Activated T-helper 2 cell treated with anti-CD3 and anti-CD28 coated beads, Interferon-gamma antibody, Interleukin-2, Interleukin-4, amounts not matched to agents 10 μg/mL and 5 μg/mL and 100 μg/mL, durations not matched to agents 14 hours and 24 hours and 36 hours (primary cell): ENCODE results near the gene ANKRD11. TPM values are rescaled to one million over a fixed set of nuclear protein-coding genes. Genes with fewer than 3 reads are reported as not detected.
"Not testable (repeated sequence)": the region's sequence is repeated elsewhere in the genome, so short reads cannot be mapped to it uniquely, and the experiment has no call there.

Experiments used
- DNase-seq: peaks from one replicate; pipeline ENCODE4 v3.0.0; 2021; ENCODE audit warnings: low spot score
- H3K27ac Mint-ChIP-seq: one replicate; pipeline ENCODE4 v1.8.0; 2021; ENCODE audit warnings: mixed read lengths
- H3K27me3 Mint-ChIP-seq: one replicate; pipeline ENCODE4 v1.8.0; 2021; ENCODE audit warnings: low read depth, mixed read lengths
- H3K36me3 Mint-ChIP-seq: one replicate; pipeline ENCODE4 v1.8.0; 2021; ENCODE audit warnings: low read depth, mixed read lengths
- H3K4me1 Mint-ChIP-seq: one replicate; pipeline ENCODE4 v1.8.0; 2021; ENCODE audit warnings: low read depth, mixed read lengths
- H3K4me3 Mint-ChIP-seq: one replicate; pipeline ENCODE4 v1.8.0; 2021; ENCODE audit warnings: low read depth, mild to moderate bottlenecking, moderate library complexity, mixed read lengths
- H3K9me3 Mint-ChIP-seq: one replicate; pipeline ENCODE4 v1.8.0; 2021; ENCODE audit warnings: mixed read lengths
- intact Hi-C: fragments of 100-400 bp; cut with micrococcal nuclease; formaldehyde crosslinking; loops from one replicate; pipeline ENCODE4 v1.15.1; 2023
- total RNA-seq: library from RNA; stranded (reverse); gene quantifications from 2 replicates; pipeline ENCODE4 v1.2.3, GENCODE V29; 2022

Gene ANKRD11
- total RNA-seq, 1 donor from 2014 or later, result 144 TPM

GRCh38 chr16:89362540-89363223 lies 127.7 kb downstream of the ANKRD11 start:
- H3K9me3 Mint-ChIP-seq, DNase-seq, intact Hi-C loops, H3K27me3 Mint-ChIP-seq: not testable (repeated sequence)
- Mint-ChIP-seq H3K4me3 (peak overlapping the region; percentile 62), H3K27ac (peak overlapping the region; percentile 86), H3K4me1 (peaks cover 86% of the 10 kb centered on the region), H3K36me3 (peaks cover 37% of the 10 kb centered on the region)

GRCh38 chr16:89361751-89362539 lies 128.4 kb downstream of the ANKRD11 start:
- intact Hi-C loops, result loop anchor here (1.0 to 2.0 kb wide), 6 partner anchors 12 to 146 kb away; partner anchors contain the start of gene SPG7
- peaks cover 41% of the 10 kb centered on the region for H3K36me3 Mint-ChIP-seq
- H3K9me3 Mint-ChIP-seq, result no peaks in the 10 kb centered on the region
- H3K4me1 Mint-ChIP-seq, result peaks cover 88% of the 10 kb centered on the region
- H3K27me3 Mint-ChIP-seq, result no peaks in the 10 kb centered on the region
- H3K27ac Mint-ChIP-seq, result peak overlapping the region; percentile 86
- H3K4me3 Mint-ChIP-seq, result peak overlapping the region; percentile 62
- DNase-seq, result no peak

- no peaks in the 10 kb centered on the region for H3K9me3 Mint-ChIP-seq
- peak overlapping the region; percentile 86 for H3K27ac Mint-ChIP-seq
- H3K27me3 Mint-ChIP-seq, result no peaks in the 10 kb centered on the region
- H3K4me3 Mint-ChIP-seq, result peak overlapping the region; percentile 62
- H3K36me3 Mint-ChIP-seq, result peaks cover 38% of the 10 kb centered on the region
- intact Hi-C loops, result loop anchor here (1.0 to 2.0 kb wide), 6 partner anchors 11 to 147 kb away; partner anchors contain the start of gene SPG7
- H3K4me1 Mint-ChIP-seq, result peaks cover 81% of the 10 kb centered on the region
- DNase-seq, result peak; percentile 79
These were observed 129.5 kb downstream of the ANKRD11 start for GRCh38 chr16:89360760-89361435.

GRCh38 chr16:89359264-89360147 lies 130.9 kb downstream of the ANKRD11 start:
- Mint-ChIP-seq H3K9me3 (no peaks in the 10 kb centered on the region), H3K27me3 (no peaks in the 10 kb centered on the region), H3K36me3 (peaks cover 38% of the 10 kb centered on the region), H3K4me1 (peaks cover 72% of the 10 kb centered on the region), H3K27ac (peak overlapping the region; percentile 79), H3K4me3 (peak overlapping the region; percentile 62)
- DNase-seq, result no peak
- intact Hi-C loops, result loop anchor here (2.0 kb wide), 4 partner anchors 29 to 125 kb away; no protein-coding TSS in a partner anchor

GRCh38 chr16:89358030-89359005 lies 132.0 kb downstream of the ANKRD11 start:
- Mint-ChIP-seq H3K4me3 (peak overlapping the region; percentile 49), H3K36me3 (peaks cover 38% of the 10 kb centered on the region)
- intact Hi-C loops, result no loop called here

GRCh38 chr16:89357055-89357816 lies 133.1 kb downstream of the ANKRD11 start:
- DNase-seq, result peak; percentile 26
- intact Hi-C loops, result no loop called here
- Mint-ChIP-seq H3K4me3 (peak overlapping the region; percentile 31), H3K27ac (peak overlapping the region; percentile 61), H3K27me3 (no peaks in the 10 kb centered on the region), H3K9me3 (no peaks in the 10 kb centered on the region), H3K36me3 (peaks cover 42% of the 10 kb centered on the region), H3K4me1 (peaks cover 70% of the 10 kb centered on the region)

More at GRCh38 chr16:89358030-89359005, 132.0 kb downstream of the ANKRD11 start:
- Mint-ChIP-seq H3K27ac (peak overlapping the region; percentile 79), H3K4me1 (peaks cover 67% of the 10 kb centered on the region), H3K27me3 (no peaks in the 10 kb centered on the region), H3K9me3 (no peaks in the 10 kb centered on the region)
- peak; percentile 54 for DNase-seq

- no peaks in the 10 kb centered on the region for H3K9me3 Mint-ChIP-seq
- H3K4me3 Mint-ChIP-seq, result no peak overlapping the region
- H3K27ac Mint-ChIP-seq, result peak overlapping the region; percentile 43
- H3K27me3 Mint-ChIP-seq, result no peaks in the 10 kb centered on the region
- DNase-seq, result no peak
- H3K36me3 Mint-ChIP-seq, result peaks cover 41% of the 10 kb centered on the region
- peaks cover 70% of the 10 kb centered on the region for H3K4me1 Mint-ChIP-seq
- intact Hi-C loops, result no loop called here
These were observed 134.7 kb downstream of the ANKRD11 start for GRCh38 chr16:89355686-89356085.

GRCh38 chr16:89355007-89355406 lies 135.4 kb downstream of the ANKRD11 start:
- H3K9me3 Mint-ChIP-seq, result no peaks in the 10 kb centered on the region
- H3K27me3 Mint-ChIP-seq, result no peaks in the 10 kb centered on the region
- no peak overlapping the region for H3K4me3 Mint-ChIP-seq
- peaks cover 41% of the 10 kb centered on the region for H3K36me3 Mint-ChIP-seq
- intact Hi-C loops, result no loop called here
- H3K4me1 Mint-ChIP-seq, result peaks cover 70% of the 10 kb centered on the region
- H3K27ac Mint-ChIP-seq, result no peak overlapping the region
- DNase-seq, result no peak

GRCh38 chr16:89354325-89354724 lies 136.0 kb downstream of the ANKRD11 start:
- Mint-ChIP-seq H3K27me3 (no peaks in the 10 kb centered on the region), H3K9me3 (no peaks in the 10 kb centered on the region), H3K36me3 (peaks cover 40% of the 10 kb centered on the region), H3K27ac (peak overlapping the region; percentile 7), H3K4me3 (no peak overlapping the region), H3K4me1 (peaks cover 69% of the 10 kb centered on the region)
- DNase-seq, result no peak
- intact Hi-C loops, result no loop called here

GRCh38 chr16:89352091-89352681 lies 138.2 kb downstream of the ANKRD11 start:
- Mint-ChIP-seq H3K4me1 (peaks cover 63% of the 10 kb centered on the region), H3K4me3 (no peak overlapping the region), H3K27me3 (no peaks in the 10 kb centered on the region), H3K36me3 (peaks cover 34% of the 10 kb centered on the region), H3K27ac (peak overlapping the region; percentile 61), H3K9me3 (no peaks in the 10 kb centered on the region)
- no peak for DNase-seq
- intact Hi-C loops, result no loop called here
